ENCODE measurements around the gene ADM5. TPM values are rescaled to one million over a fixed set of nuclear protein-coding genes. Genes with fewer than 3 reads are reported as not detected.

Gene ADM5, protein sequence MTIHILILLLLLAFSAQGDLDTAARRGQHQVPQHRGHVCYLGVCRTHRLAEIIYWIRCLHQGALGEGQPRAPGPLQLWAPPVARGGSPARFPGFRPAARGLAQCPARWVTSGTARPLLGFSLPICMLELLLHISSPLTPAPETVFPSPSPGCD
- total RNA-seq, result 2.0 and 2.1 TPM in 2 replicates

DNA sequence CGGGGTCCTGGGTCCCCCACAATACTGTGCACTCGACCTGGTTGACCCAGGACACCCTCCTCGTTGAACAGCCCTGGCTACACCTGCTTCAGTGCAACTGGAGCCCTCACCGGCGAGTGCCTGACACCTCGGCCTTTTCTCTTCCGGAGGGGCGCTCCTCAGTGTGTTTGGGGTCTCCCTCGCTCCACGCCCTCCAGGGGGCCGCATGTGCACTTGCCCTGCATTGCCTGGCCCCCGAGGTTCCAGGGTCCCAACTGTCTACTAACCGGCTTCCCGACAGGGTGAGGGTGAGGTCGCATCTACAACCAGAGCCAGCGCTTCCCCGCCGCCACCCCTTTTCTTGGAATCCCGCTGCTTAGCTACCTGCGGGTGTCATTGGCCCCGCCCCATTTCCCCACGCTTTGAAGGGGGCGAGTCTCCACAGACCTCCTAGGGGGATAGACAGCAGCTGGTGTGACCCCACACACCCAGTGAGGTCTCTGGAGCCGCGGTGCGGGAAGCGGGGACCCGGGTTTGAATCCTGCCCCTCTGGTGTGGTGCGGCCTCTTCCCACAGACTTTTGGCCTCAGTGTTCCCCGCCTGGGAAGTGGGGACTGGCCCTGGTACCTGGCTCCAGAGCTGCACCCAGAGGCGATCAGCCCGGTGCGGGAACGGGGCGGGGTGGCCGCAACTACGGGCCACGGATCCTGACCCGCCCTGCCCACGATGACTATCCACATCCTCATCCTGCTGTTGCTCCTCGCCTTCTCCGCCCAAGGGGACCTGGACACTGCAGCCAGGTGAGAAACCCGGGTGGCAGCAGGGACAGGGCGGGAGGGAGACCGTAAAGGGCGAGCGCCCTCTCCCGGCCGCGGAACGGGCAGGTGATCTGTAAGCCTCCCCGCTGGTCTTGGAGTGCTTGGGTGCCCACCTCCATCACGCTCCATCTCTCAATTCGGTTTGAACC, at the start of gene ADM5:
Gene ADM5, plus strand, starts transcription at position 462 of the 946 bp plus-strand sequence. Its CDS starts 244 bp downstream, at position 706.

DNA sequence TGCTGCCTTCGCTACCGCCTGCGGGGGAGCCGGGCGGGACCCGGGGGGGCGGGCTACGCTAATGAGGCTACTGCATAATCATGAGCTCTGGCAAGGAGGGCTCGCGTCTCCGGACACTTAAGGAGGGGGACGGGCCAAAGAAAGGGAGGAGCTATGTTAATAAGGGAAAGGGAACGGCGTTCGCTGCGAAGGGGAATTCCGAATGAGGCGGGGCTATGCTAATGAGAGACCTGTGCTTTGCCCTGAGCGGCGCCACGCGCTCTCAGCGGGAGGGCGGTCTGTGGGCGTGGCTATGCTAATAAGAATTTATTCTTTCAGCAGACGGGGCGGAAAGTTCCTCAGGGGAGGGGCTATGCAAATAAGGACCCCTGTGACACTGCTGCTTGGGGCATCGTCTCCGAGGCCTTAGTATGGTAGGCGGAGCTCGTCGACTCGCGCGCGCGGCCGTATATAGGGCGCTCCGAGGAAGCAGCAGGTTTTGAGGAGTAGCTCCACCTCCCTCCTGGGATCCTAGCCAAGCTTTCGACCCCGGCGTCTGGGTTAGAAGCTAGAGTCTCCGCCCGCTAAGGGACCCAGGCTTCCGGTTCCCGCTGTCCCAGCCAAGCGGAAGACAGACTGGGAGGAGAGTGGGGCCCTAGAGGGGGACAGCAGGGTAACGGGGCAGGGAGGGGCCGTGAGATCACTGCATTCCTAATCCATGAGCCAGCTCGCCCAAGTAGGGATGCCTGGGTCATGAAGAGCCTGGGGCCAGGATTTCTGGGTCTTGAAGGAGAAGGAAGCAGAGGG, 49.1 kb upstream of the ADM5 start, which contains the start of gene RRAS:
Gene RRAS, minus strand, starts transcription at position 31 of the 786 bp plus-strand sequence. CDS start 45 bp downstream, outside the sequence.

DNA sequence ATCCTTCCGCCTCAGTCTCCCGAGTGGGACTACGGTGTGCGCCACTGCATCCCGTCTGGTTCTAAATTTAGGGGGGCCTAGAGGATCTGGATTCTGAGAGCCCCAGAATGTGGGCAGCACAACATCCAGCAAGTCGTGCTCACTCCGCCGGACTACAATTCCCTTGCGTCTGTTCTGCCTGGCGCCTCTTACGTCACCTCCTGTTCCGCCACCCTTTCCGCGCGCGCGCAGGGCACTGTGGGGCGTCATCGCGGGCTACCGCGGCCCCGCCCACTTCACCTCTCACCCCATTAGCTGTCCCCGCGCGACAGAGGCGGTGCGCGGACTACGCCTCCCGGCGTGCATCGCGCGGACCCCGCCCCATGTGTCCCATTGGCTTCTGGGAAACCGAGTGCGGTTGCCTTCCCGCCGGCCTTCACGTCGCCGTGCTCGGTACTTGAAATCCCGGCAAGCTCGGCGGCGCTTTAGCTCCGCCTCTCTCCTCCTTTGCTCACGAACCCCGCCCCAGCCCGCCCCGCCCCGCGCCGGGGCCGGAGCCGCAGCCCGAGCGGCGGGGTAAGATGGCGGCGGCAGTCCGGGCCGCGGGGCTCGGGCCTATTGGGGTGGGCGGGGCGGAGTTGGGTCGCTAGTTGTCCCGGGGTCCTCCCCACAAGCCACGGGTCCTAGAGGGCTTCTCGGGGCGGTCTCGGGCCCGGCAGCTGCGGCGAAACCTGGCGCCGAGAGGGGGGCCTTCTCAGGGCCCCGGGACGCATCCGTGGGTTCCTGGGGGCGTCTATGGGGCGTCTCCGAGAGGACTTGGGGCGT, 47.5 kb upstream of the ADM5 start, which contains the start of gene SCAF1:
Gene SCAF1, plus strand, starts transcription at position 522 of the 804 bp plus-strand sequence. CDS start 2,818 bp downstream, outside the sequence.

DNA sequence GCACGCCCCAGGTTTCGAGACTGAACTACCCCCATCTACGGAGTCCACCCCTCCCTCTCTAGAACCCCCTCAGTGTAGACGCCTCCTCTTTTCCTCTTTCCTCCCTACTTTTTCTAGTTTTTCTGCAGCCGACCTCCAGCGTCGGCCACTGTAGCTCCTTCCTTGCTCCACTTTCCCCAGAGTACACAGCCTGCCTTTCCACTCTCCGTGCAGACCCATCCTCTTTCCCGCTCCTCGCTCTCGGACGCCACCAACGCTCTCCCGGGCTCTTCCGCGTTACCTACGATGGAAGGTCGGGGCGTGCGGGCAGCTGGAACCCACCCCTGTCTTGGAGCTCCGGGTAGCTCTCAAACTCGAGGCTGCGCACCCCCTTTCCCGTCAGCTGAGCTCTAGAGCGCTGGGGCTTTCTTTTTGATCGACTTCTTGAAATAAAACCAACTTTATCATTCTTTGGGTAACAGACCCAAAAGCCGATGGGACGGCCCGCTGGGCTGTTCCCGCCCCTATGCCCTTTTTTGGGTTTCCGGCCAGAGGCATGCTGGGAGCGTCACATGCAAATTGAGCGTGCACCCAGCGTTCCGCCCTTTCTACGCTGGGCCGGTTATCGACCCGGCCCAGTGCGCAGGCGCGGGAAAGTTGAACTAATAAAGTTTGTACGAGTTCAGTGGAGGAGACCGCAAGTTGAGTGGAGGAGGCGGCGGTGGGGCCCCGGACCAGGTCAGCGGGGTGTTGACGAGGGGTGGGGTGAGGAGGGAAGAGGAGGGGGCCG, 23.9 kb upstream of the ADM5 start, which contains the start of the genes BCL2L12 and IRF3:
Gene BCL2L12, plus strand, starts transcription at position 583 of the 769 bp plus-strand sequence. CDS start 760 bp downstream, outside the sequence.
Gene IRF3, minus strand, starts transcription at position 507 of the 769 bp plus-strand sequence. CDS start 1,019 bp downstream, outside the sequence.

DNA sequence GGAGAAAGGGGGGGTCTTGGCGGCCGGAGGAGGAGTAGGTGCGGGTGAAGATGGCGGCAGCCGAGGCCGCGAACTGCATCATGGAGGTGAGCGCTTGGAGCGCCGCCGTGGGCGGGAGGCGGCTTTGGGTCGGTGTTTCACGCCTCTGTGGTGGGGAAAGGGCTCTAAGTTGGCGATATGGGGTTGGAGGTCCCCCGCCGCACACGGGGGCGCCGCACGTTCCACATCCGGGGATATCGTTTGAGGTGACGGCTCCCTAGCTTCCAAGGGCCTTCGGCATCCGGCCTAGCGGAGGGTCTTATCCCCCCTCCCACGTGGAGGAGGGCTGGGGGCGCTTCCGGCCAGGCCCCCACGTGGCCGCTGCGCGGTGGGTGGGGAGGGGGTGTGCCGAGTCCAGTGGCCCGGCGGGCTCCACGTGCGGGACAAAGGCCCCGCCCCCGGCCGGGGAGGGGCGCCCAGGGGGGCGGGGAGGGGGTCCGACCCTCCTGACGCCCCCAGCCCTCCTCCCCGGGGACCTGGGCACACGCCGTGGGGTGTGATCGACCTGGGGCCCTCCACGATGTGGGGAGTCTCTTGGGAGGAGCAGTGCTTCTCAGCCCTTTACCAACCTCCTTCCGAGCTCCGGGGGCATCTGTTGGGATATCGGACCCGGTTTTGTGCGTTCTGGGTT, 12.0 kb upstream of the ADM5 start, which contains the start of gene PRMT1:
Gene PRMT1, plus strand, starts transcription at position 41 of the 670 bp plus-strand sequence. Its CDS starts 10 bp downstream, at position 51.

DNA sequence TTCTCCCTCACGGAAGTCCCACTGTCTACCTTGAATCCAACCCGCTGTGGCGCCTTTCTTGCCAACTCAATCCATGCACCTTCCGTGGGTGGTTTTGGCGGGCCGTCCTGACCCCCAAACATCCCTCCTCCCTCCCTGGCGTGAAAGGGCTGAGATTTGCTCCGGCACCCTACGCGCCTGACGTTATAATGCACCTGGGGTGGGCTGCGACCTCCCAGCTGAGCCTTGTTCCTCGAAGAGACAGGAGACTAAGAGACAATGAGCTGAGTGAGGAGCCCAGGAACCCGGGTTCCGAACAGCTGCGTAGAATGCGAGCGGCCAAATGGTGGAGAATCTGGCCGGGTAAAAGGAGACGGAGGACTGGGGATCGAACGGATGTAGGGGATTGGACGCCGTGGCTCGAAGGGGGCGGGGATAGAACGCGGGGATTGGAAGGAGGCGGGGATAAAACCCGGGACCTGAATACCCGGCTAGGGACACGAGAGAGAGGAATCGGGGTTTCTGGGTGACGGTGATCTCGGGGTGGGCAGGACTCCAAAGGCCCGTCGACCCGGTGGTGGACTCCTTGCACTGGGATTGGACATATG, 1.4 kb downstream of the ADM5 start, which contains the start of gene CPT1C:
Gene CPT1C, plus strand, starts transcription at position 461 of the 587 bp plus-strand sequence. CDS start 1,137 bp downstream, outside the sequence.

Other genes starting within 250 kb of the ADM5 start
- gene SLC17A7, start 248.1 kb upstream of the ADM5 start, total RNA-seq, result 0.14 TPM in 1 of 2 replicates, not detected in the other
- 96.7 and 106 TPM in 2 replicates for gene PIH1D1, start 237.8 kb upstream of the ADM5 start, total RNA-seq
- gene ALDH16A1, start 236.4 kb upstream of the ADM5 start, total RNA-seq, result 37.9 and 44.0 TPM in 2 replicates
- gene FLT3LG, start 215.4 kb upstream of the ADM5 start, total RNA-seq, result 0.46 and 0.49 TPM in 2 replicates
- 3,198 and 3,252 TPM in 2 replicates for gene RPL13A, start 202.0 kb upstream of the ADM5 start, total RNA-seq
- gene RPS11, start 193.2 kb upstream of the ADM5 start, total RNA-seq, result 4,387 and 4,926 TPM in 2 replicates
- 23.0 and 27.2 TPM in 2 replicates for gene FCGRT, start 176.9 kb upstream of the ADM5 start, total RNA-seq
- gene RCN3, start 161.6 kb upstream of the ADM5 start, total RNA-seq, result 2.3 and 4.7 TPM in 2 replicates
- gene NOSIP, start 109.0 kb upstream of the ADM5 start, total RNA-seq, result 57.1 and 61.2 TPM in 2 replicates
- gene PRRG2, start 108.3 kb upstream of the ADM5 start, total RNA-seq, result 7.6 and 10.0 TPM in 2 replicates
- gene PRR12, start 98.4 kb upstream of the ADM5 start, total RNA-seq, result 7.2 and 10.9 TPM in 2 replicates
- 33.0 and 49.2 TPM in 2 replicates for gene RRAS, start 49.5 kb upstream of the ADM5 start, total RNA-seq
- gene SCAF1, start 47.4 kb upstream of the ADM5 start, total RNA-seq, result 37.4 and 48.1 TPM in 2 replicates
- 78.1 and 95.4 TPM in 2 replicates for gene IRF3, start 23.7 kb upstream of the ADM5 start, total RNA-seq
- 24.6 and 27.9 TPM in 2 replicates for gene BCL2L12, start 23.7 kb upstream of the ADM5 start, total RNA-seq
- gene PRMT1, start 12.3 kb upstream of the ADM5 start, total RNA-seq, result 236 and 309 TPM in 2 replicates
- 0.33 and 2.1 TPM in 2 replicates for gene CPT1C, start 1.5 kb downstream of the ADM5 start, total RNA-seq
- 0.19 TPM in 1 of 2 replicates, not detected in the other for gene TSKS, start 73.7 kb downstream of the ADM5 start, total RNA-seq
- 130 and 131 TPM in 2 replicates for gene AP2A1, start 77.4 kb downstream of the ADM5 start, total RNA-seq
- 13.7 and 18.7 TPM in 2 replicates for gene FUZ, start 123.7 kb downstream of the ADM5 start, total RNA-seq
- 22.1 and 34.8 TPM in 2 replicates for gene MED25, start 128.7 kb downstream of the ADM5 start, total RNA-seq
- 66.8 and 71.9 TPM in 2 replicates for gene PTOV1, start 161.6 kb downstream of the ADM5 start, total RNA-seq
- 57.2 and 59.7 TPM in 2 replicates for gene PNKP, start 178.0 kb downstream of the ADM5 start, total RNA-seq
- gene AKT1S1, start 187.8 kb downstream of the ADM5 start, total RNA-seq, result 26.8 and 40.6 TPM in 2 replicates
- 13.0 and 15.0 TPM in 2 replicates for gene TBC1D17, start 188.1 kb downstream of the ADM5 start, total RNA-seq
- gene IL4I1, start 207.3 kb downstream of the ADM5 start, total RNA-seq, result not detected in 2 replicates
- gene ATF5, start 239.6 kb downstream of the ADM5 start, total RNA-seq, result 6.5 and 11.1 TPM in 2 replicates
- gene NUP62, start 239.9 kb downstream of the ADM5 start, total RNA-seq, result 36.3 and 42.0 TPM in 2 replicates